Suppressor macrophage treated with lipopolysaccharide for 1 hour (primary cell): ENCODE results near the gene RASA4B.
A peak's percentile ranks its signal among the peaks of the same experiment; 100 is the strongest.

Experiments used
- DNase-seq, 3 donors: peaks; one replicate each; pipeline ENCODE4 v3.0.0-alpha.2; 2020 to 2022

RASA4B gene

DNA sequence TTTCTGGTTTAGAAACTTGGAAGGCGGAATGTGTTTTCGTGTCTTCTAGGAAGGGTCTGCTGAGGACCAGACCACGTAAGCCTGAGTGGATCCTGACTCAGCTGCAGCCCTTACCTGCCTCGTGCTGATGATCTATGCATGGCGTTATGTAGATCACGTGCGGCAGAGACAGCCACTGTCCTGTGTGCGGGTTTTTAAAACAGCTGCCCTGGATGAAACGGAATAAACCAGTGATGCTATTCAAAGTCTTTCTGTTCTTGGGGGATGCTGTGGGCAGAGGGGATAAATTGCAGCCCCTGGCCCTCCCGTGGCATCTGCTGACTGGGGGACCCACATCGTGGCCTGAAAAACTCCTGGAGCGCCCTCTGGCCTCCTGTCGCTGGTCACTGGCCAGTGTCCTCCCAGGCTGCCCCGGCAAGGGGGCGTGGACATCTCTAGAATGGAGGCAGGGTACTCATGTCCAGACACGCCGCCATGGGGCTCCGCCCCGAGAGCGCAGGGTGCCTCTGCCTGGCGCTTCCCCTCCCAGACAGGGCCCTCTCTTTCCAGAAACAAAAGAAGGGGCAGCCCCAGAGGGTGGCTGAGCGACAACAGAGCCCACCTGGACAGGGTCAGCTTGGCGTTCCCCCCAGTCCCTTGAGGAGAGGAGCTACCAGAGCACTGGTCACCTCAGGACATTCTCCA is 66.1 kb downstream of the RASA4B start:
- no peak for DNase-seq

DNA sequence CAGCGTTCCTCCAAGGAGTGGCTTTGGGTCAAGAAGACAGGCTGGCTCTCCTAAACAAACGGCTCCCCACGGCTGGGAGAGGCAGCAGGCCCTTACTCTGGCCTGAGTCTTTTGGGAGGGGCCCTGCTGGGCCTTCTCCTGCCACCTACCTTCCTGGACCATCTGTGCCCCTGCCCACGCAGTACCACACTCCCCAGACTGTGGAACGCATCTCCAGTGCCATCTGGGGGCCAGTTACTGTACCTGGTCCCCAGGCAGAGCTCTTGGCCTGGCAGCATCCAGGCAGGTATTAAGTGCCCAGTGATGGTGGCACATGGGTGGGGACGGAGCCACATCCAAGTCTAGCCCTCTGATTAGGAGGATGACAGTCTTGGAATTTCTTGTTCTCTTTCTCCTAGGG is 67.3 kb downstream of the RASA4B start:
- peak; percentile 51 to 68 (median 51) for DNase-seq

DNA sequence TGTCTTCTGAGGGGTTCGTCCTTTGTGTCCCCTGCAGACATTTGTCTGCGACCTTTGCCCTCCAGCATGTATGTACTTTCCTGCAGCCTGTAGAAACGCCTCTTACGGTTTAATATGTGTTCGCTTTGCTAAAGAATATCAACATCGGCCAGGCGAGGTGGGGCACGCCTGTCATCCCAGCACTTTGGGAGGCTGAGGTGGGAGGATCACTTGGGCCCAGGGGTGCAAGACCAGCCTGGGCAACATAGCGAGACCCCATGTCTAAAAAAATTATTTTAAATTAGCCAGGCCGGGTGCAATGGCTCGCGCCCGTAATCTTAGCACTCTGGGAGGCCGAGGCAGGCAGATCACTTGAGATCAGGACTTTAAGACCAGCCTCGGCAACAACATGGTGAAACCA is 68.4 kb downstream of the RASA4B start:
- DNase-seq = no peak

DNA sequence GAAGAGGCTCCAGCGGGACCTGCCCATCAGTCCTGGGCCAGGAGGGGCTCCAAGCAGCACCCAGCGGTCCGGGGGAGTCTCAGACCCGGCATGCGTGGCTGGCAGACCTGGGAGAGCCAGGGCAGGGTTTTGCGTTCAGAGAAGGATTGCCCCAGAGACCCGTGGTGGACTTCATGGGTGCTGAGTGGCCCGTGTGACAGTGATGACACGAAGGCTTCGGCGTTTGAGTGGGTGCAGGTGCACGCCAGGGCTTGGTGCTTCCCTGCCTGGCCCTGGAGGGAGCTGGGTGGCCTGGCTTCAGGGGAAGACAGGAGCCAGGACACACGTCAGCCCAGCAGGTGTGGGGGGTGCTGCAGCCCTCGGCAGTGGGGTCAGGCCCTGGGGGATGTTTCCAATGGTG is 70.3 kb downstream of the RASA4B start:
- DNase-seq = no peak

DNA sequence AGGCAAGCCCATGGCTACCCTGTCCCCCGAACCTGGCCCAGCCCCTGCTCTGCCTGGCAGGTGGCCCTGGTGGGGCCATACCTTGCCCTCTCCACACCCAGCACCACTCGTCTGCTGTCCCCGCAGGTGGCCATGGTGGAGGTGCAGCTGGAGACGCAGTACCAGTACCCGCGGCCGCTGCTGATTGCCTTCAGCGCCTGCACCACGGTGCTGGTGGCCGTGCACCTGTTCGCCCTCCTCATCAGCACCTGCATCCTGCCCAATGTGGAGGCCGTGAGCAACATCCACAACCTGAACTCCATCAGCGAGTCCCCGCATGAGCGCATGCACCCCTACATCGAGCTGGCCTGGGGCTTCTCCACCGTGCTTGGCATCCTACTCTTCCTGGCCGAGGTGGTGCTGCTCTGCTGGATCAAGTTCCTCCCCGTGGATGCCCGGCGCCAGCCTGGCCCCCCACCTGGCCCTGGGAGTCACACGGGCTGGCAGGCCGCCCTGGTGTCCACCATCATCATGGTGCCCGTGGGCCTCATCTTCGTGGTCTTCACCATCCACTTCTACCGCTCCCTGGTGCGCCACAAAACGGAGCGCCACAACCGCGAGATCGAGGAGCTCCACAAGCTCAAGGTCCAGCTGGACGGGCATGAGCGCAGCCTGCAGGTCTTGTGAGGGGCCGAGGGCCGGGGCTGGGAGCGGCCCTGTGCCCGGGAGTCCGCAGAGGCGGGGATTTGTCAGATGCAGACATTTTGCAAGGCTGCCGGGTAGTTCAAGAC is 71.0 kb downstream of the RASA4B start:
- DNase-seq = no peak

DNA sequence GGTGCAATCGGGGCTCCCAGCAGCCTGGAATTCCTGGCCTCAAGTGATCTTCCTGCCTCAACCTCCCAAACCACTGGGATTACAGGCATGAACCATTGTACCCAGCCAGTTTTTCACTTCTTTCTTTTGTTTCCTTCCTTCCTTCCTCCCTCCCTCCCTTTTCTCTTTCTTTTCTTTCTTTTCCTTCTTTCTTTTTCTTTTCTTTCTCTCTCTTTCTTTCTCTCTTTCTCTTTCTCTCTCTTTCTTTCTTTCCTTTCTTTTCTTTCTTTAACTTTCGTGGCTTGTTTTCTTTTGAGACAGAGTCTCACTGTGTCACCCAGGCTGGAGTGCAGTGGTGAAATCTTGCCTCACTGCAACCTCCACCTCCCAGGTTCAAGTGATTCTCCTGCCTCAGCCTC is 71.9 kb downstream of the RASA4B start:
- DNase-seq = no peak

DNA sequence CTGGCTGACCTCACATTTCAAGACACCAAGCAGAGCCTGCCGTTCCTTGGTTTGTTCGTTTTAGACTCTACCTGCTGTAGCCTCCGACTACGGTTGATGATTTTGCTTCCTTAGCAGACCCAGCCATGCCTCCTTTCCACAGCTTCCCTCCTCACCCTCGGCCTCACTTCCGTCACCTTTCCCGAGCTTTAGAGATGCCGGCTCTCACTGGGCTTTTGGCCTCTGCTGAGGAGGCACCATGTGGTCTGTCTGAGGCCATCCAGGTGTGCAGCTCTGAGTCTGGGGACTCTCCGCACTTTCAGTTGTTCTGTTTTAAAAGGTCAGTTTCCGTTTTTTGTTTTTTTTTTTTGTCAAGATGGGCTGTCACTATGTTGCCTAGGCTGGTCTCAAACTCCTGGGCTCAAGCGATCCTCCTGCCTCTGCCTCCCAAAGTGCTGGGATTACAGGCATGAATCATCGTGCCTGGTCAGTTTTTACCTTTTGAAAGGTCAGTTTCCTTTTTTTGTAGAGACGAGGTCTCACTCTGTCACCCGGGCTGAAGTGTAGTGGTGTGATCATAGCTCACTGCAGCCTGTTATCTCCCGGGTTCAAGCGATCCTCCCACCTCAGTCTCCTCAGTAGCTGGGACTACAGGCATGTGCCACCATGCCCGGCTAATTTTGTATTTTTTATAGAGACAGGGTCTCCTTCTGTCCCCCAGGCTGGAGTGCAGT is 72.5 kb downstream of the RASA4B start:
- DNase-seq = no peak

DNA sequence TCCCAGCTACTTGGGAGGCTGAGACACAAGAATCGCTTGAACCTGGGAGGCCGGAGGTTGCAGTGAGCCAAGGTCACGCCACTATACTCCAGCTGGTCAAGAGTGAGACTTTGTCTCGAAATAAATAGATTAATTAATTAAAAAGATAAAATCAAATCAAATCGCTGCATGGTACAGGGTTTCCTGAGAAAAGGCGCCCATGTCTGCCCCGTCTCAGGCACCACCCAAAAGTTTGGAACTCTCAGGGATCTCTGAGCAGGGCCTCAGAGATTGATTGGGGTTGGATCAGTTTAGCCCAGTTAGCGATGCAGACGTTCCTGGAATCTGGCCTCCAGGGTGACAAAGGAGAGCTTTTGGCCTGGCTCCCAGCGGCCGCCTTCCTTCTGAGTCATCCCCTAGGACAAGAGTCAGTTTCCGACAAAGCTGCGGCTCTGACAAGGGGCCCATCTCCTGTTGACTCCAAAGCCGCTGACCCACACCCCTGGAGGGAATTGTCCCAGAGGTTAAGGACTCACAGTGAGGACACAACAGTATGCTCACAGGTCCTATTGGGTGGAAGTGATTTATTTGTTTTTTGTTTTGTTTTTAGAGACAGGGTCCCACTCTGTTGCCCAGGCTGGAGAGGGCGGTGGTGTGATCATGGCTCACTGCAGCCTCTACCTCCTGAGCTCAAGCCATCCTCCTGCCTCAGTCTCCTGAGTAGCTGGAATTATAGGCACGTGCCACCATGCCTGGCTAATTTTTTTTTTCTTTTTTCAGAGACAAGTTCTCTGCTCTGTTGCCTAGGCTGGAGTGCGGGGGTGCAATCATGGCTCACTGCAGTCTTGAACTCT is 77.4 kb downstream of the RASA4B start:
- no peak for DNase-seq

DNA sequence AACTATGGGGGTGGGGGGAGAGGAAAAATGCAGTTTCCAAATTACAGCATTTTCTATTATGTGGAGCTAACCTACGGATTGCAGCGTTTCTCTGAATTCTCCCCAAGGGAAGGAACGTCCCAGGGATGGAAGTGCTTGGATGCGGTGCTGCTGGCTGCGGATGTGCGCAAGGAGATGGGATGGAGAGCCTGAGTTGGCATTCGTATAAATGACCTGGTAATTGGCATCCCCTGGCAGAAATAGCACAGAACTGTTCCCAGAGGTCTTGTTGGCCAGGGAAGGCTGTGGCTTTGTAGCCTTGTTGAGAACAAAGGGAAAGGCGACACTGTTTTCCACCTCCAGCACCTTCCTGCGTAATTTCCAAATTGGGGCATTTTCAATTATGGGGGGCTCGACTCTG is 81.5 kb downstream of the RASA4B start:
- no peak for DNase-seq

DNA sequence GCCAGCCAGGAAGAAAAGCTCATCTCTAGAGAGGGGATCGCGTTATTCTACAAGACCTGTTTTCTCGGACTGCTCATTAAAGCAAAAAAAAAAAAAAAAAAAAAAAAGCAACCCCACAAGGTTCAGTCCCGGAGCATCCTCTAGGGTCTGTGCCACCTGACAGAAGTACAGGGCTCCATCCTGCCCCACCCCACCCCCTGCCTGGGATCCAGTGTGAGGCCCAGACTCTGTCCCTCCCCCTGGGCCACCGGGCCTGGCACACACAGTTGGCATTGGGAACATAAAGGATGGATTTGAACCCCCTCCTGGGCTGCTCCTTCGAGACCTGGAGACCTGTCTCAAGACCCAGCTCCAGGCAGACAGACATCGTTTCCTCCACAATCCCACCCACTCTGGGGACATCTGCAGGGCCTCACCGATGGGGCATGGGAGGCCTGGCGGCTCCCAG is 83.5 kb downstream of the RASA4B start:
- no peak for DNase-seq

DNA sequence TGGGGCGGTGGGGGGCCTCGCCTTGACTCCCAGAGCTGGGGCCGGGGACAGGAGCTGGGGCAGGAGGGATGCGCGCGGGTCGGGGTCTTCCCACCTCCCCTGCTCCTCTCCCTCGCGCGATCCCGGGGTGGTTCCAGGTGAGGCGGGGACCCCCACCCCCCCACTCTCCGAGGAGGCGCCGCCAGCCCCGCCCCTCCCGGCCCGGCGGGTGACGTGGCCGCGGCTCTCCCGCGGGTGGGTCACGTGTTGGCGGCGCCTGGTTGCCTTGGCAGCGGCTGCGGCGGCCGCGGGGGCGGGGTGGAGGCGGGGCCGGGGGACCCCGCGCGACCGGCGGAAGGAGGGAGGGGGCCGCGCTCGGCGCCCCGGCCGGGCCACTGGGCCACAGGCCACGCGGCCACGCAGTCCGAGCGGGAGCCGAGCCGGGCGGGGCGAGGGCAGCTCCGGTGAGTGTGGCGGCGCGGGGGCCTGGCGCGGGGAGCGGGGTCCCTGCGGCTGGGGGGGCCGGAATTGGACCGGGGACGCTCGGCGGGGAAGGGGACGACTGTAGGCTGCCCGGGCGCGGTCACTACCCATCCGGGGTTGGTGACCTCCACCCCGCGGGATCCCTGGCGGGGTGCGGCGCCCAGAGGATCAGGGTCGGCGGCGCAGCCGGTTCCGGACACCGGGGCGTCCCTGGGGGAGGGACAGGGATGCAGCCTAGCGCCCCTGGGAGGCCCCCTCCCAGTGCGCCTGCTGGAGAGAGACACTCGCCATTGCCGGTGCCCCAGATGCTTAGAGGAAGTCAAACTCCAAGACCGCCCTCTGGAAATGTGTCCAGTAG is 84.1 kb downstream of the RASA4B start, which contains the start of gene ORAI2:
ORAI2 (plus strand) TSS at position 357 of the 820 bp plus-strand sequence. CDS start 5,382 bp downstream, outside the sequence.
- peak; percentile 82 to 96 (median 91) for DNase-seq
